Measurements from ENCODE around the gene MCAT. TPM values are rescaled to one million over a fixed set of nuclear protein-coding genes. Genes with fewer than 3 reads are reported as not detected.
"Not testable (repeated sequence)": the region's sequence is repeated elsewhere in the genome, so short reads cannot be mapped to it uniquely, and the experiment has no call there.

Gene MCAT
- total RNA-seq, 1 donor from 2014 or later = 20.3 TPM

DNA sequence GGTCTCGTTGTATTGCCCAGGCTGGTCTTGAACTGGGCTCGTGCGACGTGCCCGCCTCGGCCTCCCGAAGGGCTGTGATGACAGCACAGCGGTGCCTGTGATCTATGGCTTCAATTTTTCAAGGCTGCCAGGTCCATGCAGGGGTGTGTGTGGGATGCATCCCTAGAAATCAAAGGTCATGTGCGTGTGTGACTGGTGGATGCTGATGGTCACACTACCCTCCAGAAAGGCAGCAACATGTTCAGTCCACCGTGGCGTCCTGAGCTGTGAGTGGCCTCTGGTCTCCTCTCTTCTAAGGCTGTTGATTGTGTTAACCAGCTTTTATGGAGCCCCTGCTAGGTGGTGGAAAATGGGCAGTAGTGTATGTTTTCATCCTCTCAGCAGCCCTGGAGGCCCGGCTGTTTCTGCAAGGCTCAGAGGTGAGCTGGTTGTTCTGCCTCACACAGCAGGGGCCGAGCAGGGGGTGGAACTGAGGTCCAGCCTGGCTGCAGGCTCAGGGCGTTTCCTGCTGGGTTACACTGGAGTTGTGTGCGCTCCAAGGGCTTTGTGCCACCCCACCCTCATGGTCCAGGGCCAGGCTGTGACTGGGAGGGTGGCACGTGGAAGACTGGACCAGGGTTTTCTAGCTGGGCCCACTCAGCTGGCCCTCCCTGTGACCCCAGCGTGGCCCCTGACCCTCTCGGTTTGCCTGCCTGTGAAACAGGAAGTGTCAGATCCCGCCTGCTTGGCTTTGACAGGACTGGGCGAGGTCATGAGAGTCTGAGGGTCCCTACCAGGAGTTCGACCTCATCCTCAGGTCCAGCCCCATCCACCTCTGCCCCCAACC, 25.0 kb downstream of the MCAT start:
- intact Hi-C loops (cut with micrococcal nuclease) = no loop called here
- H3K36me3 Mint-ChIP-seq (ENCODE audit: low read depth) = no peaks in the 10 kb centered on the region
- no peak for DNase-seq (ENCODE audit: low spot score)
- H3K9me3 Mint-ChIP-seq = no peaks in the 10 kb centered on the region
- H3K27me3 Mint-ChIP-seq (ENCODE audit: insufficient read depth) = peaks cover 10% of the 10 kb centered on the region
- H3K4me1 Mint-ChIP-seq (ENCODE audit: low read depth) = peaks cover 4% of the 10 kb centered on the region
- H3K4me3 Mint-ChIP-seq = no peak overlapping the region
- no peak overlapping the region for H3K27ac Mint-ChIP-seq

- Mint-ChIP-seq H3K4me3 (no peak overlapping the region), H3K9me3 (no peaks in the 10 kb centered on the region), H3K36me3 (ENCODE audit: low read depth) (no peaks in the 10 kb centered on the region), H3K27ac (no peak overlapping the region), H3K27me3 (ENCODE audit: insufficient read depth) (peaks cover 21% of the 10 kb centered on the region), H3K4me1 (ENCODE audit: low read depth) (peaks cover 4% of the 10 kb centered on the region)
- DNase-seq (ENCODE audit: low spot score) = no peak
- intact Hi-C loops (cut with micrococcal nuclease) = no loop called here
These were observed 26.3 kb downstream of the MCAT start for GRCh38 chr22:43116932-43117331.

DNA sequence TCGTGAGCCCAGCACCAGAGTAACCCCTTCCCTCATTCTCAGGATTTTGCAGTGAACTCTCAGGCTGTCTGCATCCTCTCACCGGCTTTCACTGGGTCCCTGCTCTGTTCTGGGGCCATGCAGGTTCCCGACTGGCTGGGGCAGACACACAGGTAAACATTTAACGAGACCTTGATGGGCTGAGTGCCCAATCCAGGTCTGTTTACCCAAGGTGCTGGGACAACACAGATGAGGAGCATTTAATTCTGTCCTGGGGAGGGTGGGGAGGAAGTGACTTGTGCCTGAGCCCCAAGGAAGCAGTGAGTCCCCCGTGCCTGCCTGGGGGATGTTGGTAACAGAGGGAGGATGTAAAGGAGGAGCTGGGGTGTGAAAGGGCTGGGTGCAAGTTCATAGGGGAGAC, 28.2 kb downstream of the MCAT start:
- Mint-ChIP-seq H3K4me3 (no peak overlapping the region), H3K27ac (no peak overlapping the region), H3K36me3 (ENCODE audit: low read depth) (no peaks in the 10 kb centered on the region), H3K9me3 (no peaks in the 10 kb centered on the region), H3K4me1 (ENCODE audit: low read depth) (peaks cover 4% of the 10 kb centered on the region), H3K27me3 (ENCODE audit: insufficient read depth) (peaks cover 31% of the 10 kb centered on the region)
- no peak for DNase-seq (ENCODE audit: low spot score)
- intact Hi-C loops (cut with micrococcal nuclease) = no loop called here

DNA sequence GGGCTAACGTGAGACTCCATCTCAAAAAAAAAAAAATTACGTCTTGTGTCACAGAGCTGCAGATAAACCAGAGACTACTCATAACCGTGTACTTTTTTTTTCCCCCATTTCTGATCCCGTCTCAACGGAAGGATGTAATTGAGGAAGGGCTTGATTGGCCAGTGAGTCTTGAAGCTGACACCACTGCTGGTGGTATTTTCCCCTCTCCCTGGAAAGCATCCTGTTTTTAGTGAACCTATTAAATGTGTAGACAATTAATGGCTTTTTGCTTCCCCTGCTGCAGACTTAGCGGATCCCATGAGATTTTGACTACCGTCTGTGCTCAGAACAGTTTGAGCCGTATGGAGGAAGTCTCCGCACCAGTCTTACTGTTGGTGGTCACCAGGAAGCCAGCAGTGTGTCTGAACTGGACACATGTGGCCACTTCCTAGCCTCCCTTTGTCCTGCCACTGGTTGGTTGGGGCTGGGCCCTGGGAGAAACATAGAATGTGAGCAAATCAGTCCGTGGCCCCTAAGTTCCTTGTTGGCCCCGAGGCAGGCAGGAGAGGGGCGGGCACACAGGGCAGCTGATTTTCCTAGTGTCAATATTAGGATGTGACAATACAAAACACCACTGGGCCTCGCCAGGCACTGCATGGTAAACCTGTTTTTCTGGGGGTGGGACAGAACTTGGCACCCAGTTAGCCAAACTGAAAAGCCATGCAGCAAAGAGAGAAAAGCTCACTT, 29.5 kb downstream of the MCAT start:
- Mint-ChIP-seq H3K4me3 (no peak overlapping the region), H3K9me3 (no peaks in the 10 kb centered on the region), H3K27me3 (ENCODE audit: insufficient read depth) (peaks cover 41% of the 10 kb centered on the region), H3K27ac (no peak overlapping the region), H3K36me3 (ENCODE audit: low read depth) (no peaks in the 10 kb centered on the region), H3K4me1 (ENCODE audit: low read depth) (peaks cover under 1% of the 10 kb centered on the region)
- intact Hi-C loops (cut with micrococcal nuclease) = no loop called here
- DNase-seq (ENCODE audit: low spot score) = no peak

DNA sequence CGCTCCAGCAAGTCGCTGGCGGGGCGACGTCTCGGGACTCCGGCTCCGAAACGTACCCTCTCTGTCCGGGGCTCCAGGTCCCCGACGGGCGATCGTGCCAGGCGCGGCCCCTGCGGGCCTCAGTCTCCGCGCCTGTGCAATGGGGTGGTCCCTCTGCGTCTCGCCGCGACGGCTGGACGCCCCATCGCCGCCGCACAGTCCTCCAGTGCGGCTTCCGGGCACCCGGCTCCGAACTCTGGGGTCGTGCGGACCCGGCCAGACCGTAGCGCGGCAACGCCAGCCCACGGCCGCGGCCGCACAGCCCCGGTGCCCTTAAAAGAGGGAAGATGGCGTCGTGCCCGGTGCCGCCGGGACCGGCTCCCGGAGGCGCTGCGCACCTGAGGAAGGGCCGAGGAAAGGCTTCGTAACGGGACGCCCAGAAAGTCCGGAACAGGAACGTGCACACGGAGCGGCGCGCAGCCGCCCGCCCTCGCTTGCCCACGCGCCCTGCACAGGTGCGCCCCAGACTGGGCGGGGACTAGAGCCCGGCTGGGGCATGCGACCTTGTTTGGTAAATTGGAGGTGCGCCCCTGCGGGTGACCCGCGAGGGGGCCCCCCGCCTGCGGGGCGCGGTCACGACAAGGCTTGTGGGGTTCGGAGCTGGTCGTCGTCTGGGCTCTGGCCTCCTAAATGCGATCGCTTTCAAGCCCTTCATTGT, 32.1 kb downstream of the MCAT start:
- Mint-ChIP-seq H3K27me3 (ENCODE audit: insufficient read depth) (peaks cover 44% of the 10 kb centered on the region), H3K9me3 (no peaks in the 10 kb centered on the region), H3K27ac (no peak overlapping the region), H3K4me3 (peak overlapping the region; percentile 67), H3K4me1 (ENCODE audit: low read depth) (no peaks in the 10 kb centered on the region), H3K36me3 (ENCODE audit: low read depth) (no peaks in the 10 kb centered on the region)
- DNase-seq (ENCODE audit: low spot score) = peak; percentile 17
- intact Hi-C loops (cut with micrococcal nuclease) = loop anchor here (2.0 kb wide), 4 partner anchors 22 to 76 kb away; partner anchors contain the start of genes MCAT, TTLL1 and TTLL12

GRCh38 chr22:43110444-43110926, 32.7 kb downstream of the MCAT start, which contains the start of gene BIK:
TSS of gene BIK (plus strand) at chr22:43110750. CDS start at chr22:43124023, 13,273 bp downstream.
- no peaks in the 10 kb centered on the region for H3K4me1 Mint-ChIP-seq (ENCODE audit: low read depth)

GRCh38 chr22:43109921-43110443, 33.2 kb downstream of the MCAT start:
- Mint-ChIP-seq H3K27me3 (ENCODE audit: insufficient read depth) (peaks cover 41% of the 10 kb centered on the region), H3K36me3 (ENCODE audit: low read depth) (no peaks in the 10 kb centered on the region), H3K9me3 (no peaks in the 10 kb centered on the region), H3K4me1 (ENCODE audit: low read depth) (no peaks in the 10 kb centered on the region), H3K27ac (no peak overlapping the region), H3K4me3 (peak overlapping the region; percentile 53)
- DNase-seq (ENCODE audit: low spot score) = no peak
- intact Hi-C loops (cut with micrococcal nuclease) = loop anchor here (2.0 kb wide), 4 partner anchors 21 to 77 kb away; partner anchors contain the start of genes MCAT, TTLL1 and TTLL12

More at GRCh38 chr22:43110444-43110926, 32.7 kb downstream of the MCAT start, which contains the start of gene BIK:
- DNase-seq (ENCODE audit: low spot score) = peak; percentile 23
- H3K27me3 Mint-ChIP-seq (ENCODE audit: insufficient read depth) = peaks cover 41% of the 10 kb centered on the region
- no peaks in the 10 kb centered on the region for H3K9me3 Mint-ChIP-seq
- H3K4me3 Mint-ChIP-seq = peak within 1 kb of the TSS; percentile 67
- intact Hi-C loops (cut with micrococcal nuclease) = loop anchor here (2.0 kb wide), 4 partner anchors 22 to 76 kb away; partner anchors contain the start of genes MCAT, TTLL1 and TTLL12
- no peak within 1 kb of the TSS for H3K27ac Mint-ChIP-seq
- H3K36me3 Mint-ChIP-seq (ENCODE audit: low read depth) = no peaks in the 10 kb centered on the region

DNA sequence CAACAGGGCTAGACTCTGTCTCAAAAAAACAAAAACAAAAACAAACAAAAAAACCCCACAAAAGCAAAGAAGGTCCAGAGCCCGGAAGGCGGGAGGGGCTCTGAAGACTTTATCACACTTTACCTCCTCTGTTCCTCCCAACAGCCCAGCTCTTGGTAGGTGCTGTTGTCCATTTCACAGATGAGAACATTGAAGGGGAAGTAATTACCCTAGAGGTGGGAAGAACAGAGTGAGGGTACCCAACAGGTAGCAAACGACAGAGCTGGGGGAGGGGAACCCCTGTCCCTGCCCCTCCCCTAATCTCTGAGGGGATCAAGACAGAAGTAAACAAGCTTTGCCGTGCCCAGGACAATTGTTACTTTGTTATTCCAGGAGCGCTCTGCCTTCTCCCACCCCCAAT, 33.7 kb downstream of the MCAT start:
- intact Hi-C loops (cut with micrococcal nuclease) = no loop called here
- DNase-seq (ENCODE audit: low spot score) = no peak
- H3K27ac Mint-ChIP-seq = no peak overlapping the region
- peaks cover 41% of the 10 kb centered on the region for H3K27me3 Mint-ChIP-seq (ENCODE audit: insufficient read depth)
- H3K36me3 Mint-ChIP-seq (ENCODE audit: low read depth) = no peaks in the 10 kb centered on the region
- no peaks in the 10 kb centered on the region for H3K9me3 Mint-ChIP-seq
- peak overlapping the region; percentile 45 for H3K4me3 Mint-ChIP-seq
- H3K4me1 Mint-ChIP-seq (ENCODE audit: low read depth) = no peaks in the 10 kb centered on the region

DNA sequence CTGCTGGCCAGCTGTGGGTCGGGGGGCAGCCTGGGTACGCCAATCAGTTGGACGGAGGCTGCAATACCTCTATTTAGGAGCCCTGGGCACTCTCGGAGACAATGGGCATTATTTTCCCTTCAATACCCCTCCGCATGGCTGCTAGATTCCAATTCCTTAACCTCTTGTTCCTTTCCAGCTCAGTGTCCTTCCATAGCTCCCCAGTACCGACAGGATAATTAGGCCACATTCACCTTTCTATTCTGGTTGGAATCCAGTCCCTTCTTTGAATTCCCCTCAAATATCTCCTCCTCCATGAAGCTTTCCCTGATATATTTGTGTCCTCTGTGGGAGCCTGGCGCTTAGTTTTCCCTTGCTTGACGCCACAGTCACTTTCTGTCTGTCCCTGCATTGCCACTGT, 36.9 kb downstream of the MCAT start:
- H3K36me3 Mint-ChIP-seq (ENCODE audit: low read depth) = no peaks in the 10 kb centered on the region
- H3K9me3 Mint-ChIP-seq = no peaks in the 10 kb centered on the region
- H3K4me1 Mint-ChIP-seq (ENCODE audit: low read depth) = peaks cover 10% of the 10 kb centered on the region
- no peak overlapping the region for H3K27ac Mint-ChIP-seq
- intact Hi-C loops (cut with micrococcal nuclease) = no loop called here
- no peak overlapping the region for H3K4me3 Mint-ChIP-seq
- peaks cover 20% of the 10 kb centered on the region for H3K27me3 Mint-ChIP-seq (ENCODE audit: insufficient read depth)
- no peak for DNase-seq (ENCODE audit: low spot score)

- H3K9me3 Mint-ChIP-seq; H3K4me3 Mint-ChIP-seq; H3K27ac Mint-ChIP-seq; H3K36me3 Mint-ChIP-seq (ENCODE audit: low read depth); DNase-seq (ENCODE audit: low spot score); intact Hi-C loops (cut with micrococcal nuclease): not testable (repeated sequence)
- Mint-ChIP-seq H3K4me1 (ENCODE audit: low read depth) (peaks cover 15% of the 10 kb centered on the region), H3K27me3 (ENCODE audit: insufficient read depth) (peaks cover 15% of the 10 kb centered on the region)
These were observed 38.2 kb downstream of the MCAT start for GRCh38 chr22:43104950-43105349.

DNA sequence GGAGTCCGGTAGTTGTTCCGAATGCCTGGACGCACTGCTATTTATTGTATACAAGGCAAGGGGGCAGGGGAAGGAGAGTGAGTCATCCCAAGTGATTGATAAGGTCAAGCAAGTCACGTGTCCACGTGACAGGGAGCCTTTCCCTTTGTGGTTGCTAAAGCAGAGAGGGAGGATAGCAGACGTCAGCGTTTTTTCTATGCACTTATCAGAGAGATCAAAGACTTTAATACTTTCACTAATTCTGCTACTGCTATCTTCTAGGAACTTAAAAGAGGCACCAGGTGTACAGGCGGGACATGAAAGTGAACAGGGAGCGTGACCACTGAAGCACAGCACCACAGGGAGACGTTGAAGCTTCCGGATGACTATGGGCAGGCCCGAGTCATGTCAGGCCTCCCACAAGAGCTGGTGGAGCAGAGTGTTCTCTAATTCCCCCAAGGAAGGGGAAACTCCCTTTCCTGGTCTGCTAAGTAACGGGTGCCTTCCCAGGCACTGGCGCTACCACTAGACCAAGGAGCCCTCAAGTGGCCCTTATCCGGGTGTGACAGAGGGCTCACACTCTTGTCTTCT, 39.1 kb downstream of the MCAT start:
- Mint-ChIP-seq H3K27me3 (ENCODE audit: insufficient read depth) (peaks cover 10% of the 10 kb centered on the region), H3K4me1 (ENCODE audit: low read depth) (peaks cover 15% of the 10 kb centered on the region)
- DNase-seq (ENCODE audit: low spot score); H3K36me3 Mint-ChIP-seq (ENCODE audit: low read depth); H3K4me3 Mint-ChIP-seq; H3K27ac Mint-ChIP-seq; H3K9me3 Mint-ChIP-seq; intact Hi-C loops (cut with micrococcal nuclease): not testable (repeated sequence)

- Mint-ChIP-seq H3K4me3 (no peak overlapping the region), H3K27ac (no peak overlapping the region), H3K27me3 (ENCODE audit: insufficient read depth) (no peaks in the 10 kb centered on the region), H3K4me1 (ENCODE audit: low read depth) (peaks cover 15% of the 10 kb centered on the region), H3K36me3 (ENCODE audit: low read depth) (no peaks in the 10 kb centered on the region), H3K9me3 (peaks cover 2% of the 10 kb centered on the region)
- intact Hi-C loops (cut with micrococcal nuclease) = no loop called here
- DNase-seq (ENCODE audit: low spot score) = no peak
These were observed 41.9 kb downstream of the MCAT start for GRCh38 chr22:43101306-43101705.

All from activated T-helper 1 cell treated with anti-CD3 and anti-CD28 coated beads, Interleukin-12 subunit alpha, Interleukin-12 subunit beta, Interleukin-2, Interleukin-4 antibody, amounts not matched to agents 30 ng/mL and 10 ng/mL and 1 ng/mL, durations not matched to agents 14 hours and 24 hours and 36 hours (primary cell).